CD4-positive, alpha-beta T cell (primary cell): ENCODE measurements around the gene SLC11A1. TPM values are rescaled to one million over a fixed set of nuclear protein-coding genes. Genes with fewer than 3 reads are reported as not detected.

Experiments
- ATAC-seq: fragments of 200-7000 bp; cut with Tn5 transposase; one replicate; pipeline ENCODE4 v1.10.0; 2022; ENCODE audit warnings: mild to moderate bottlenecking; ENCODE audit not compliant: poor library complexity
- CTCF ChIA-PET: fragments of 350-600 bp; sonication (Branson Sonifier 250); formaldehyde crosslinking; loops from one replicate; lab custom pipeline; 2021; ENCODE audit warnings: antibody characterized with exemption, inconsistent platforms; lab: Charles Lee
- POLR2A ChIA-PET: fragments of 350-600 bp; sonication (Branson Sonifier 250); formaldehyde crosslinking; loops from one replicate; lab custom pipeline; 2021; ENCODE audit warnings: antibody characterized with exemption, inconsistent platforms; lab: Charles Lee
- DNase-seq, 14 experiments: peaks; one replicate each; pipeline ENCODE4 v3.0.0-alpha.2; 2013 to 2020; ENCODE audit warnings: mixed read lengths in 2 of 14
- H3K27ac ChIP-seq, 2 donors: one replicate each; pipeline versions ENCODE4 v1.5.1 to v1.7.0; 2013; ENCODE audit warnings: low read length in 2 of 2, low read depth in 1 of 2, mild to moderate bottlenecking in 1 of 2
- H3K27me3 ChIP-seq, 2 experiments: 1 replicate in 1 of 2; 2 replicates in 1 of 2; pipeline versions ENCODE4 v1.6.1 to v1.7.0; 2013; ENCODE audit warnings: low read length in 2 of 2, control low read depth in 1 of 2, mild to moderate bottlenecking in 1 of 2, moderate library complexity in 1 of 2; ENCODE audit not compliant: insufficient read depth in 2 of 2, control insufficient read depth in 1 of 2
- H3K36me3 ChIP-seq: one replicate; pipeline ENCODE4 v1.6.1; 2013; ENCODE audit warnings: low read length, control low read depth; ENCODE audit not compliant: insufficient read depth
- H3K4me1 ChIP-seq: one replicate; pipeline ENCODE4 v1.6.1; 2013; ENCODE audit warnings: low read length, control low read depth; ENCODE audit not compliant: insufficient read depth
- H3K4me3 ChIP-seq: one replicate; pipeline ENCODE4 v1.5.1; 2013; ENCODE audit warnings: mild to moderate bottlenecking, low read length, moderate library complexity
- H3K9me3 ChIP-seq, 2 experiments: 1 replicate in 1 of 2; 2 replicates in 1 of 2; pipeline versions ENCODE4 v1.6.1 to v1.7.0; 2013; ENCODE audit warnings: low read length in 2 of 2, mild to moderate bottlenecking in 2 of 2, control low read depth in 1 of 2, moderate library complexity in 1 of 2; ENCODE audit not compliant: control insufficient read depth in 1 of 2, insufficient read depth in 1 of 2
- H3K27ac Mint-ChIP-seq: one replicate; pipeline ENCODE4 v1.8.0; 2020; ENCODE audit warnings: mixed read lengths
- H3K27me3 Mint-ChIP-seq: one replicate; pipeline ENCODE4 v1.8.0; 2021; ENCODE audit warnings: mixed read lengths
- H3K36me3 Mint-ChIP-seq: one replicate; pipeline ENCODE4 v1.8.0; 2021; ENCODE audit warnings: low read depth, mixed read lengths
- H3K4me1 Mint-ChIP-seq: one replicate; pipeline ENCODE4 v1.8.0; 2021; ENCODE audit warnings: low read depth, mixed read lengths
- H3K4me3 Mint-ChIP-seq: one replicate; pipeline ENCODE4 v1.8.0; 2020; ENCODE audit warnings: mild to moderate bottlenecking, mixed read lengths
- H3K9me3 Mint-ChIP-seq: one replicate; pipeline ENCODE4 v1.8.0; 2020; ENCODE audit warnings: mixed read lengths
- CTCF ChIP-seq: fragments of 200-600 bp; IDR thresholded peaks from one replicate; pipeline ENCODE4 v1.8.0; 2022; ENCODE audit warnings: antibody characterized with exemption, mild to moderate bottlenecking
- intact Hi-C, 2 experiments: fragments of 100-400 bp; cut with DNase I in 1 of 2; cut with micrococcal nuclease in 1 of 2; formaldehyde crosslinking; loops; one replicate each; pipeline versions ENCODE4 v1.15.1 to v1.9.0; 2023 to 2025; cut with DNase I, micrococcal nuclease
- polyA plus RNA-seq, 2 donors: library from polyadenylated mRNA; unstranded; fragments of 120-200 nt; gene quantifications; one replicate each; pipeline ENCODE4 v1.2.1, GENCODE V29; 2013
- total RNA-seq, 174 experiments: library from RNA in 2 of 174; stranded (reverse) in 2 of 174; gene quantifications; one replicate each; pipeline ENCODE4 v1.2.3 and lab custom pipeline; 2021 to 2026

The SLC11A1 gene
- total RNA-seq (1 to 10 TPM; 4.9 to 6.3 TPM), total RNA-seq (lab: John Stamatoyannopoulos, UW) (0 to 13.1 (median 1.5) reads per million in 172 experiments)
- 16.6 TPM for polyA plus RNA-seq (2013, experiment 1 of 2)
- 18.0 TPM for polyA plus RNA-seq (2013, experiment 2 of 2)

GRCh38 chr2:218381916-218382366 is at the start of gene SLC11A1:
SLC11A1 (plus strand) TSS chr2:218382273; CDS start chr2:218382369, 96 bp downstream.
- Histone ChIP-seq H3K27ac (no peak within 1 kb of the TSS), H3K9me3 (no peaks in the 10 kb centered on the region), H3K4me1 (peaks cover 2% of the 10 kb centered on the region), H3K36me3 (no peaks in the 10 kb centered on the region), H3K27me3 (no peaks in the 10 kb centered on the region), H3K4me3 (peak within 1 kb of the TSS; percentile 13)
- ChIA-PET CTCF (no interaction called here), POLR2A (no interaction called here)
- H3K4me1 Mint-ChIP-seq, result peaks cover under 1% of the 10 kb centered on the region
- intact Hi-C loops, result no loop called here
- TF ChIP-seq CTCF, result no peak
- ATAC-seq (no peak), DNase-seq (peak in 3 of 14 experiments; percentile 25 to 65 (median 57))
- H3K27me3 Mint-ChIP-seq, result no peaks in the 10 kb centered on the region
- no peaks in the 10 kb centered on the region for H3K36me3 Mint-ChIP-seq
- H3K9me3 Mint-ChIP-seq, result no peaks in the 10 kb centered on the region
- no peak within 1 kb of the TSS for H3K27ac Mint-ChIP-seq
- H3K4me3 Mint-ChIP-seq, result no peak within 1 kb of the TSS

GRCh38 chr2:218332288-218332687 is 49.8 kb upstream of the SLC11A1 start:
- intact Hi-C loops, result no loop called here
- Histone ChIP-seq H3K27me3 (no peaks in the 10 kb centered on the region), H3K4me3 (no peak overlapping the region), H3K4me1 (peaks cover 13% of the 10 kb centered on the region), H3K36me3 (no peaks in the 10 kb centered on the region), H3K27ac (no peak overlapping the region), H3K9me3 (no peaks in the 10 kb centered on the region)
- Mint-ChIP-seq H3K4me1 (peaks cover 6% of the 10 kb centered on the region), H3K27ac (no peak overlapping the region), H3K36me3 (no peaks in the 10 kb centered on the region), H3K4me3 (no peak overlapping the region), H3K27me3 (no peaks in the 10 kb centered on the region), H3K9me3 (no peaks in the 10 kb centered on the region)
- ATAC-seq (no peak), DNase-seq (no peak)
- POLR2A ChIA-PET, result interaction anchor here (0.6 kb wide), 1 partner anchor 10 kb away, joined by 3 read pairs; no protein-coding TSS in a partner anchor
- TF ChIP-seq CTCF, result no peak
- CTCF ChIA-PET, result no interaction called here

- ATAC-seq (no peak), DNase-seq (no peak)
- Mint-ChIP-seq H3K27ac (no peak overlapping the region), H3K9me3 (no peaks in the 10 kb centered on the region), H3K4me1 (no peaks in the 10 kb centered on the region), H3K36me3 (no peaks in the 10 kb centered on the region), H3K4me3 (no peak overlapping the region), H3K27me3 (no peaks in the 10 kb centered on the region)
- Histone ChIP-seq H3K4me3 (no peak overlapping the region), H3K9me3 (no peaks in the 10 kb centered on the region), H3K27me3 (no peaks in the 10 kb centered on the region), H3K27ac (no peak overlapping the region), H3K4me1 (peaks cover 10% of the 10 kb centered on the region), H3K36me3 (no peaks in the 10 kb centered on the region)
- POLR2A ChIA-PET, result no interaction called here
- TF ChIP-seq CTCF, result no peak
- intact Hi-C loops, result no loop called here
- CTCF ChIA-PET, result no interaction called here
Measured at GRCh38 chr2:218332920-218333645, 49.0 kb upstream of the SLC11A1 start.
